Measurements from ENCODE around the gene THSD4.

The THSD4 gene

GRCh38 chr15:71493526-71493925 lies 378.3 kb downstream of the THSD4 start:
- no peak overlapping the region for H3K27ac ChIP-seq

GRCh38 chr15:71494563-71495397 lies 379.5 kb downstream of the THSD4 start:
- H3K27ac ChIP-seq: no peak overlapping the region

More at GRCh38 chr15:71493526-71493925, 378.3 kb downstream of the THSD4 start:
- H3K4me3 ChIP-seq: no peak overlapping the region

GRCh38 chr15:71495398-71495780 lies 380.1 kb downstream of the THSD4 start:
- no peak overlapping the region for H3K4me3 ChIP-seq
- H3K27ac ChIP-seq: no peak overlapping the region

More at GRCh38 chr15:71494563-71495397, 379.5 kb downstream of the THSD4 start:
- no peak overlapping the region for H3K4me3 ChIP-seq

- no peak overlapping the region for H3K27ac ChIP-seq
- H3K4me3 ChIP-seq: no peak overlapping the region
These were observed 381.2 kb downstream of the THSD4 start for GRCh38 chr15:71496336-71496955.

- Histone ChIP-seq H3K4me3 (no peak overlapping the region), H3K27ac (peak overlapping the region in 4 of 21 experiments; percentile 2 to 24 (median 18))
These were observed 386.2 kb downstream of the THSD4 start for GRCh38 chr15:71501344-71502076.

GRCh38 chr15:71502077-71502432 lies 386.8 kb downstream of the THSD4 start:
- H3K27ac ChIP-seq: peak overlapping the region in 3 of 21 experiments; percentile 2 to 21 (median 15)
- no peak overlapping the region for H3K4me3 ChIP-seq

GRCh38 chr15:71505962-71506361 lies 390.7 kb downstream of the THSD4 start:
- H3K4me3 ChIP-seq: no peak overlapping the region
- H3K27ac ChIP-seq: no peak overlapping the region

- no peak overlapping the region for H3K4me3 ChIP-seq
- peak overlapping the region in 1 of 21 experiments; percentile 77 for H3K27ac ChIP-seq
These were observed 391.7 kb downstream of the THSD4 start for GRCh38 chr15:71506946-71507345.

- H3K4me3 ChIP-seq: no peak overlapping the region
- H3K27ac ChIP-seq: peak overlapping the region in 2 of 21 experiments; percentile 22 to 45
These were observed 392.9 kb downstream of the THSD4 start for GRCh38 chr15:71508081-71508682.

- H3K4me3 ChIP-seq: no peak overlapping the region
- peak overlapping the region in 1 of 21 experiments; percentile 44 for H3K27ac ChIP-seq
These were observed 393.9 kb downstream of the THSD4 start for GRCh38 chr15:71509139-71509538.

- Histone ChIP-seq H3K27ac (peak overlapping the region in 1 of 21 experiments; percentile 61), H3K4me3 (no peak overlapping the region)
These were observed 395.5 kb downstream of the THSD4 start for GRCh38 chr15:71510763-71511162.

- no peak overlapping the region for H3K4me3 ChIP-seq
- H3K27ac ChIP-seq: peak overlapping the region in 2 of 21 experiments; percentile 31 to 61
These were observed 396.8 kb downstream of the THSD4 start for GRCh38 chr15:71511796-71512681.

- Histone ChIP-seq H3K4me3 (no peak overlapping the region), H3K27ac (peak overlapping the region in 1 of 21 experiments; percentile 31)
These were observed 397.4 kb downstream of the THSD4 start for GRCh38 chr15:71512682-71513006.

GRCh38 chr15:71515375-71516186 lies 400.3 kb downstream of the THSD4 start:
- H3K27ac ChIP-seq: peak overlapping the region in 5 of 21 experiments; percentile 1 to 35 (median 10)
- H3K4me3 ChIP-seq: no peak overlapping the region

- Histone ChIP-seq H3K27ac (no peak overlapping the region), H3K4me3 (no peak overlapping the region)
These were observed 402.5 kb downstream of the THSD4 start for GRCh38 chr15:71517751-71518150.

GRCh38 chr15:71518661-71519060 lies 403.4 kb downstream of the THSD4 start:
- Histone ChIP-seq H3K27ac (no peak overlapping the region), H3K4me3 (no peak overlapping the region)

GRCh38 chr15:71526060-71526820 lies 411.0 kb downstream of the THSD4 start:
- Histone ChIP-seq H3K27ac (peak overlapping the region in 1 of 21 experiments; percentile 23), H3K4me3 (no peak overlapping the region)

GRCh38 chr15:71529361-71529760 lies 414.1 kb downstream of the THSD4 start:
- H3K4me3 ChIP-seq: no peak overlapping the region
- no peak overlapping the region for H3K27ac ChIP-seq
